Uterus (tissue), 2 donors: ENCODE results near the gene PTGES.

Experiments
- POLR2A ChIP-seq, 2 donors: fragments of 450-650 bp; IDR thresholded peaks; one replicate each; pipeline ENCODE4 v1.6.1; 2016; ENCODE audit warnings: antibody characterized with exemption in 2 of 2, mild to moderate bottlenecking in 1 of 2, moderate library complexity in 1 of 2
- TF ChIP-seq, protein P1 (sequence below), 4 experiments: fragments of 200-600 bp in 2 of 4; fragments of 450-650 bp in 2 of 4; sonication (generic) in 2 of 4; IDR thresholded peaks; one replicate each; pipeline ENCODE4 v1.5.1; 2016 to 2019; ENCODE audit warnings: antibody characterized with exemption in 4 of 4, mild to moderate bottlenecking in 2 of 4, moderate library complexity in 1 of 4

GRCh38 chr9:129708793-129709192, 44.0 kb downstream of the PTGES start:
- TF ChIP-seq POLR2A (IDR thresholded peaks at IDR 0.05): no peak
- TF ChIP-seq, protein P1, sequence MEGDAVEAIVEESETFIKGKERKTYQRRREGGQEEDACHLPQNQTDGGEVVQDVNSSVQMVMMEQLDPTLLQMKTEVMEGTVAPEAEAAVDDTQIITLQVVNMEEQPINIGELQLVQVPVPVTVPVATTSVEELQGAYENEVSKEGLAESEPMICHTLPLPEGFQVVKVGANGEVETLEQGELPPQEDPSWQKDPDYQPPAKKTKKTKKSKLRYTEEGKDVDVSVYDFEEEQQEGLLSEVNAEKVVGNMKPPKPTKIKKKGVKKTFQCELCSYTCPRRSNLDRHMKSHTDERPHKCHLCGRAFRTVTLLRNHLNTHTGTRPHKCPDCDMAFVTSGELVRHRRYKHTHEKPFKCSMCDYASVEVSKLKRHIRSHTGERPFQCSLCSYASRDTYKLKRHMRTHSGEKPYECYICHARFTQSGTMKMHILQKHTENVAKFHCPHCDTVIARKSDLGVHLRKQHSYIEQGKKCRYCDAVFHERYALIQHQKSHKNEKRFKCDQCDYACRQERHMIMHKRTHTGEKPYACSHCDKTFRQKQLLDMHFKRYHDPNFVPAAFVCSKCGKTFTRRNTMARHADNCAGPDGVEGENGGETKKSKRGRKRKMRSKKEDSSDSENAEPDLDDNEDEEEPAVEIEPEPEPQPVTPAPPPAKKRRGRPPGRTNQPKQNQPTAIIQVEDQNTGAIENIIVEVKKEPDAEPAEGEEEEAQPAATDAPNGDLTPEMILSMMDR (IDR thresholded peaks at IDR 0.05): no peak
